Measurements from ENCODE around the gene MRTFB. TPM values are rescaled to one million over a fixed set of nuclear protein-coding genes. Genes with fewer than 3 reads are reported as not detected.
A peak's percentile ranks its signal among the peaks of the same experiment; 100 is the strongest.

The MRTFB gene
- total and polyA plus RNA-seq, 2 donors (not counting 3 experiments of a cell fraction or from before 2014, with no cell fraction given), result 19.6 to 49.5 TPM

GRCh38 chr16:14286368-14287230, 215.5 kb downstream of the MRTFB start:
- H2AFZ ChIP-seq (ENCODE audit: low read depth, low read length), result peak overlapping the region; percentile 30
- FAIRE-seq, result peak; percentile 24
- H3K4me3 ChIP-seq (replicated peaks in 1 of 3; ENCODE audit: insufficient read depth in 1 of 3, low read depth in 1 of 3, low read length in 3 of 3), result peak overlapping the region; percentile 27 to 83 (median 28)
- dilution Hi-C loops (cut with MboI; ENCODE audit: extremely low pct_ligation_motif_present, low sequenced_read_pairs) (no loop called here), intact Hi-C loops (cut with micrococcal nuclease) (loop anchor here (5.0 to 10.0 kb wide), 3 partner anchors 201 to 346 kb away; partner anchors contain the start of genes BFAR and PARN)
- H3K4me1 ChIP-seq (ENCODE audit: control insufficient read depth, extremely low read depth, insufficient read depth, low read length), result peaks cover 2% of the 10 kb centered on the region
- no peaks in the 10 kb centered on the region for H3K9me1 ChIP-seq (replicated peaks; ENCODE audit: control insufficient read depth, extremely low read depth, insufficient read depth, low read length)
- no peaks in the 10 kb centered on the region for H4K20me1 ChIP-seq (replicated peaks; ENCODE audit: control insufficient read depth, extremely low read depth, insufficient read depth, low read length)
- CTCF ChIA-PET, result interaction anchor here (1.1 to 3.7 kb wide), 8 partner anchors 10 to 421 kb away, joined by 3 to 49 read pairs (median 10); partner anchors contain the start of gene ERCC4
- peak overlapping the region; percentile 57 for H3K4me2 ChIP-seq (ENCODE audit: insufficient read depth, low read length)
- H3K36me3 ChIP-seq (ENCODE audit: control insufficient read depth in 2 of 2, extremely low read depth in 1 of 2, insufficient read depth in 2 of 2, low read length in 2 of 2), result no peaks in the 10 kb centered on the region
- no peaks in the 10 kb centered on the region for H3K79me2 ChIP-seq (ENCODE audit: control insufficient read depth, insufficient read depth, low read length)
- DNase-seq (ENCODE audit: low read depth, low spot score), result peak; percentile 46
- H3K27ac ChIP-seq (ENCODE audit: insufficient read depth, low read depth, low read length), result no peak overlapping the region
- H3K9me3 ChIP-seq (replicated peaks; ENCODE audit: control insufficient read depth, insufficient read depth, low read length), result no peaks in the 10 kb centered on the region
- H3K27me3 ChIP-seq (ENCODE audit: control insufficient read depth in 2 of 2, insufficient read depth in 2 of 2, low read length in 2 of 2), result no peaks in the 10 kb centered on the region
- POLR2A ChIA-PET, result interaction anchor here (0.6 to 1.8 kb wide), 3 partner anchors 260 to 367 kb away, joined by 3 to 4 read pairs (median 4); partner anchors contain the start of gene ERCC4
- TF ChIP-seq MAX (IDR thresholded peaks at IDR 0.05; ENCODE audit: insufficient read depth, insufficient read length) (no peak), JUN (IDR thresholded peaks at IDR 0.05; ENCODE audit: borderline replicate concordance, insufficient read depth, insufficient read length, low read depth) (no peak), POLR2AphosphoS5 (IDR thresholded peaks at IDR 0.05; ENCODE audit: insufficient read depth, low read depth, low read length) (no peak), EZH2 (IDR thresholded peaks at IDR 0.05; ENCODE audit: borderline replicate concordance, low read depth, low read length, severe bottlenecking) (no peak), MYC (IDR thresholded peaks at IDR 0.05; ENCODE audit: low read depth, low read length) (no peak), FOS (IDR thresholded peaks at IDR 0.05; ENCODE audit: borderline replicate concordance, insufficient read depth, low read length) (no peak), CTCF (IDR thresholded peaks at IDR 0.05; ENCODE audit: extremely low read depth in 1 of 2, insufficient read depth in 1 of 2, low read depth in 1 of 2, low read length in 2 of 2) (no peak), POLR2A (IDR thresholded peaks at IDR 0.05; ENCODE audit: low read depth, low read length) (no peak), GATA2 (IDR thresholded peaks at IDR 0.05; ENCODE audit: insufficient read depth, insufficient read length, low read depth, low read length) (no peak)
- no TSS peak for BruUV-seq (replicated peaks)
- no peak overlapping the region for H3K9ac ChIP-seq (replicated peaks; ENCODE audit: extremely low read depth, insufficient read depth, low read length)

Measured in endothelial cell of umbilical vein (primary cell).